ENCODE results near the gene TBX2. TPM values are rescaled to one million over a fixed set of nuclear protein-coding genes. Genes with fewer than 3 reads are reported as not detected.

TBX2 gene
- total RNA-seq, 2 experiments from 2014 or later: 0.06 TPM; not detected in 1

- Histone ChIP-seq H3K4me3 (ENCODE audit: low read length) (no peak overlapping the region), H3K9me3 (ENCODE audit: control insufficient read depth in 1 of 2, insufficient read depth in 1 of 2, low read length in 2 of 2) (no peaks in the 10 kb centered on the region), H3K27ac (ENCODE audit: low read depth in 1 of 2, low read length in 2 of 2) (no peak overlapping the region), H3K27me3 (ENCODE audit: control insufficient read depth in 1 of 2, insufficient read depth in 2 of 2, low read length in 2 of 2) (no peaks in the 10 kb centered on the region), H3K4me1 (ENCODE audit: insufficient read depth, low read length) (no peaks in the 10 kb centered on the region), H3K36me3 (ENCODE audit: insufficient read depth, low read length) (peaks cover 4% of the 10 kb centered on the region)
- CTCF ChIA-PET: no interaction called here
- no peak for DNase-seq
- no peaks in the 10 kb centered on the region for H3K4me1 Mint-ChIP-seq (ENCODE audit: low read depth)
- POLR2A ChIA-PET: no interaction called here
- ATAC-seq (ENCODE audit: poor library complexity): no peak
- H3K27ac Mint-ChIP-seq: no peak overlapping the region
- peaks cover 5% of the 10 kb centered on the region for H3K36me3 Mint-ChIP-seq (ENCODE audit: low read depth)
- intact Hi-C loops (cut with DNase I, micrococcal nuclease): no loop called here
- H3K4me3 Mint-ChIP-seq: no peak overlapping the region
- TF ChIP-seq, protein P1, sequence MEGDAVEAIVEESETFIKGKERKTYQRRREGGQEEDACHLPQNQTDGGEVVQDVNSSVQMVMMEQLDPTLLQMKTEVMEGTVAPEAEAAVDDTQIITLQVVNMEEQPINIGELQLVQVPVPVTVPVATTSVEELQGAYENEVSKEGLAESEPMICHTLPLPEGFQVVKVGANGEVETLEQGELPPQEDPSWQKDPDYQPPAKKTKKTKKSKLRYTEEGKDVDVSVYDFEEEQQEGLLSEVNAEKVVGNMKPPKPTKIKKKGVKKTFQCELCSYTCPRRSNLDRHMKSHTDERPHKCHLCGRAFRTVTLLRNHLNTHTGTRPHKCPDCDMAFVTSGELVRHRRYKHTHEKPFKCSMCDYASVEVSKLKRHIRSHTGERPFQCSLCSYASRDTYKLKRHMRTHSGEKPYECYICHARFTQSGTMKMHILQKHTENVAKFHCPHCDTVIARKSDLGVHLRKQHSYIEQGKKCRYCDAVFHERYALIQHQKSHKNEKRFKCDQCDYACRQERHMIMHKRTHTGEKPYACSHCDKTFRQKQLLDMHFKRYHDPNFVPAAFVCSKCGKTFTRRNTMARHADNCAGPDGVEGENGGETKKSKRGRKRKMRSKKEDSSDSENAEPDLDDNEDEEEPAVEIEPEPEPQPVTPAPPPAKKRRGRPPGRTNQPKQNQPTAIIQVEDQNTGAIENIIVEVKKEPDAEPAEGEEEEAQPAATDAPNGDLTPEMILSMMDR (IDR thresholded peaks at IDR 0.05): no peak
- no peaks in the 10 kb centered on the region for H3K9me3 Mint-ChIP-seq
- no peaks in the 10 kb centered on the region for H3K27me3 Mint-ChIP-seq
Observed at GRCh38 chr17:61368832-61369450, 30.7 kb upstream of the TBX2 start.

- no peak overlapping the region for H3K27ac ChIP-seq (ENCODE audit: low read depth in 1 of 2, low read length in 2 of 2)
- no peaks in the 10 kb centered on the region for H3K4me1 Mint-ChIP-seq (ENCODE audit: low read depth)
- peaks cover 5% of the 10 kb centered on the region for H3K36me3 Mint-ChIP-seq (ENCODE audit: low read depth)
- ChIA-PET POLR2A (no interaction called here), CTCF (no interaction called here)
- no peak overlapping the region for H3K4me3 ChIP-seq (ENCODE audit: low read length)
- H3K27me3 Mint-ChIP-seq: no peaks in the 10 kb centered on the region
- TF ChIP-seq, protein P1 (IDR thresholded peaks at IDR 0.05): no peak
- intact Hi-C loops (cut with DNase I, micrococcal nuclease): loop anchor here in 1 of 2 experiments (10.0 kb wide), 1 partner anchor 85 kb away; the partner anchor contains the start of gene TBX4
- no peak for DNase-seq
- no peaks in the 10 kb centered on the region for H3K9me3 Mint-ChIP-seq
- H3K4me1 ChIP-seq (ENCODE audit: insufficient read depth, low read length): no peaks in the 10 kb centered on the region
- no peaks in the 10 kb centered on the region for H3K27me3 ChIP-seq (ENCODE audit: control insufficient read depth in 1 of 2, insufficient read depth in 2 of 2, low read length in 2 of 2)
- peaks cover 4% of the 10 kb centered on the region for H3K36me3 ChIP-seq (ENCODE audit: insufficient read depth, low read length)
- no peaks in the 10 kb centered on the region for H3K9me3 ChIP-seq (ENCODE audit: control insufficient read depth in 1 of 2, insufficient read depth in 1 of 2, low read length in 2 of 2)
- no peak for ATAC-seq (ENCODE audit: poor library complexity)
- H3K27ac Mint-ChIP-seq: no peak overlapping the region
- no peak overlapping the region for H3K4me3 Mint-ChIP-seq
Observed at GRCh38 chr17:61369751-61370150, 29.9 kb upstream of the TBX2 start.

DNA sequence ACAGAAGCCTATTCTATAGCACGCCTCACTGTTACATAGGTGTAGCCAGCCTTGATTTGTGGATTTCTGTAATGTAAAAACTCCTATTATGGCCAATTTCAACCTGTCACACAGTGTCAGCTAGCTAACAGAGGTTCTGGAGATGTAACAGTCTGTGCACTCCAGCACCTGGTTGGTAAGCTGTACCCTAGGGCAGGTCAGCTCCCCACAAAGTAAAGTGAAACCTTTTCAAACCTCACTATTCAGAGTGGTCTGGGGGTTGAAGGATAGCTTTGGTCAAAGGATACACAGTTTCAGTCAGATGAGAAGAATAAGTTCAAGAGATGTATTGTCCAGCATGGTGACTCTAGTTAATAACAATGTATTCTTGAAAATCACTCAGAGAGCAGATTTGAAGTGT, 28.5 kb upstream of the TBX2 start:
- Histone ChIP-seq H3K27ac (ENCODE audit: low read depth in 1 of 2, low read length in 2 of 2) (no peak overlapping the region), H3K9me3 (ENCODE audit: control insufficient read depth in 1 of 2, insufficient read depth in 1 of 2, low read length in 2 of 2) (no peaks in the 10 kb centered on the region), H3K27me3 (ENCODE audit: control insufficient read depth in 1 of 2, insufficient read depth in 2 of 2, low read length in 2 of 2) (no peaks in the 10 kb centered on the region), H3K4me3 (ENCODE audit: low read length) (no peak overlapping the region), H3K4me1 (ENCODE audit: insufficient read depth, low read length) (no peaks in the 10 kb centered on the region), H3K36me3 (ENCODE audit: insufficient read depth, low read length) (peaks cover 4% of the 10 kb centered on the region)
- Mint-ChIP-seq H3K4me1 (ENCODE audit: low read depth) (no peaks in the 10 kb centered on the region), H3K4me3 (no peak overlapping the region), H3K27ac (no peak overlapping the region), H3K36me3 (ENCODE audit: low read depth) (peaks cover 5% of the 10 kb centered on the region), H3K27me3 (no peaks in the 10 kb centered on the region), H3K9me3 (no peaks in the 10 kb centered on the region)
- TF ChIP-seq, protein P1 (IDR thresholded peaks at IDR 0.05): no peak
- intact Hi-C loops (cut with DNase I, micrococcal nuclease): loop anchor here in 1 of 2 experiments (10.0 kb wide), 1 partner anchor 84 kb away; the partner anchor contains the start of gene TBX4
- ChIA-PET CTCF (no interaction called here), POLR2A (no interaction called here)
- ATAC-seq (ENCODE audit: poor library complexity) (no peak), DNase-seq (no peak)

Data from CD4-positive, alpha-beta T cell (primary cell).